Thyroid gland (tissue), 4 donors: ENCODE measurements around the gene ZSWIM8.
"Not testable (repeated sequence)": the region's sequence is repeated elsewhere in the genome, so short reads cannot be mapped to it uniquely, and the experiment has no call there.

Experiments used
- CTCF ChIP-seq, 6 experiments: fragments of 200-600 bp in 3 of 6; fragments of 450-650 bp in 3 of 6; sonication (generic) in 3 of 6; IDR thresholded peaks; one replicate each; pipeline ENCODE4 v1.5.1; 2016 to 2019; ENCODE audit warnings: antibody characterized with exemption in 6 of 6, mild to moderate bottlenecking in 2 of 6, inconsistent platforms in 1 of 6, moderate library complexity in 1 of 6
- POLR2A ChIP-seq, 2 donors: fragments of 450-650 bp; IDR thresholded peaks; one replicate each; pipeline ENCODE4 v1.6.1; 2017; ENCODE audit warnings: antibody characterized with exemption in 2 of 2, mild to moderate bottlenecking in 2 of 2, moderate library complexity in 1 of 2

GRCh38 chr10:73787031-73787800 is 1.8 kb downstream of the ZSWIM8 start:
- not testable (repeated sequence) for TF ChIP-seq CTCF, POLR2A (IDR thresholded peaks at IDR 0.05)
